ENCODE results near the gene MAU2.

The MAU2 gene

DNA sequence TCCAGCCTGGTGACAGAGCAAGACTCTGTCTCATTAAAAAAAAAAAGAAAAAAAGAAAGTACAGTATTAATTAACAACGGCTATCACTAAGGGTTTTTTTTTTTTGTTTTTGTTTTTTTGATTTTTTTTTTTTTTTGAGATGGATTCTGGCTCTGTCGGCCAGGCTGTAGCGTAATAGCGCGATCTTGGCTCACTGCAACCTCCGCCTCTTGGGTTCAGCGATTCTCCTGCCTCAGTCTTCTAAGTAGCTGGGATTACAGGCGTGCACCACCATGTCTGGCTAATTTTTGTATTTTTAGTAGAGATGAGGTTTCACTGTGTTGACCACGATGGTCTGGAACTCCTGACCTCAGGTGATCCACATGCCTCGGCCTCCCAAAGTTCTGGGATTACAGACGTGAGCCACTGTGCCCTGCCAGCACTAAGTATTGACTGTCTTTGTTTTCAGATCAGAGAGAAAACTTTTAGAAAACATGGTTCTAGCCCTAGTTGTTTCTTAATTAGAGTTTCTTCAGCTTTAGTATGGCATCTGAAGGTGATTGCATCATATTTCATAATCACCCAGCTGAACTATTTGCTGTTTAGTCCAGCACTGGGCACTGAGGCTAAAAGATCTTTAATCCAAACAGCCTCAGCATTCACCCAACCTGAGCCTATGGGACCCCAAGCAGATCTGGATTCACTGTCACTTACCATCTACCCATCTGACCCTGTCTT, 82.2 kb downstream of the MAU2 start:
- no peak overlapping the region for H3K4me3 ChIP-seq (ENCODE audit: low read depth, low read length)
- ChIA-PET CTCF (interaction anchor here (0.9 to 2.0 kb wide), 3 partner anchors 56 to 88 kb away, joined by 3 to 11 read pairs (median 3); no protein-coding TSS in a partner anchor), POLR2A (interaction anchor here (0.8 kb wide), 1 partner anchor 17 kb away, joined by 3 read pairs; no protein-coding TSS in a partner anchor)
- TF ChIP-seq, protein P1, sequence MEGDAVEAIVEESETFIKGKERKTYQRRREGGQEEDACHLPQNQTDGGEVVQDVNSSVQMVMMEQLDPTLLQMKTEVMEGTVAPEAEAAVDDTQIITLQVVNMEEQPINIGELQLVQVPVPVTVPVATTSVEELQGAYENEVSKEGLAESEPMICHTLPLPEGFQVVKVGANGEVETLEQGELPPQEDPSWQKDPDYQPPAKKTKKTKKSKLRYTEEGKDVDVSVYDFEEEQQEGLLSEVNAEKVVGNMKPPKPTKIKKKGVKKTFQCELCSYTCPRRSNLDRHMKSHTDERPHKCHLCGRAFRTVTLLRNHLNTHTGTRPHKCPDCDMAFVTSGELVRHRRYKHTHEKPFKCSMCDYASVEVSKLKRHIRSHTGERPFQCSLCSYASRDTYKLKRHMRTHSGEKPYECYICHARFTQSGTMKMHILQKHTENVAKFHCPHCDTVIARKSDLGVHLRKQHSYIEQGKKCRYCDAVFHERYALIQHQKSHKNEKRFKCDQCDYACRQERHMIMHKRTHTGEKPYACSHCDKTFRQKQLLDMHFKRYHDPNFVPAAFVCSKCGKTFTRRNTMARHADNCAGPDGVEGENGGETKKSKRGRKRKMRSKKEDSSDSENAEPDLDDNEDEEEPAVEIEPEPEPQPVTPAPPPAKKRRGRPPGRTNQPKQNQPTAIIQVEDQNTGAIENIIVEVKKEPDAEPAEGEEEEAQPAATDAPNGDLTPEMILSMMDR (IDR thresholded peaks at IDR 0.05; ENCODE audit: insufficient read depth, low read length, missing control alignments), result no peak
- no peak for DNase-seq (ENCODE audit: low read depth, low spot score)

DNA sequence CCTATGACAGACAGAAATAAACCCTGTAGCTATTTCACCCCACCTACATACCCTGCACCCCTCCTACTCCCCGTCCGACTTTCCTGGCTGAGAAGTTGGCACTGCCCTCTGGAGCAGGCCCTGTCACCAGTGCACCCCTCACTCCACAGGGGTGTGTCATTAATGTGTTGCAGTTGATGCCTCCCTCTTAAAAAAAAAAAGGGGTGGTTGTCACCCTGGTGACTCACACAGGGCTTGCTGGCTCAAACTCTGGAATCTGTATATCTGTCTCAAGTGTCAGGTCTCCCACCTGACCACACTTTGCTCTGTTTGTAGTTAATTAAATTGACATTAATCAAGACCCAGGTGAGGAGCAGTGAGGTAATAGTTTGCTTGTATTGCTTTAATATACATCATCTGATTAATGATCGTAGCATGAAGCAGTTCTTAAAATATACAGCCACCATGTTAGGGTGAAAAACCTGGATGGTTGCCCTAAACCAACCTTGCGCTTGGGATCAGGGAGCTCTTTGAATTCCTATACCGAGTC, 82.8 kb downstream of the MAU2 start:
- ChIA-PET CTCF (interaction anchor here (0.6 to 2.0 kb wide), 6 partner anchors 9 to 87 kb away, joined by 3 to 11 read pairs (median 4); no protein-coding TSS in a partner anchor), POLR2A (interaction anchor here (0.8 kb wide), 1 partner anchor 18 kb away, joined by 3 read pairs; no protein-coding TSS in a partner anchor)
- H3K4me3 ChIP-seq (ENCODE audit: low read depth, low read length), result no peak overlapping the region
- DNase-seq (ENCODE audit: low read depth, low spot score), result no peak
- TF ChIP-seq, protein P1 (IDR thresholded peaks at IDR 0.05; ENCODE audit: insufficient read depth, low read length, missing control alignments), result no peak

DNA sequence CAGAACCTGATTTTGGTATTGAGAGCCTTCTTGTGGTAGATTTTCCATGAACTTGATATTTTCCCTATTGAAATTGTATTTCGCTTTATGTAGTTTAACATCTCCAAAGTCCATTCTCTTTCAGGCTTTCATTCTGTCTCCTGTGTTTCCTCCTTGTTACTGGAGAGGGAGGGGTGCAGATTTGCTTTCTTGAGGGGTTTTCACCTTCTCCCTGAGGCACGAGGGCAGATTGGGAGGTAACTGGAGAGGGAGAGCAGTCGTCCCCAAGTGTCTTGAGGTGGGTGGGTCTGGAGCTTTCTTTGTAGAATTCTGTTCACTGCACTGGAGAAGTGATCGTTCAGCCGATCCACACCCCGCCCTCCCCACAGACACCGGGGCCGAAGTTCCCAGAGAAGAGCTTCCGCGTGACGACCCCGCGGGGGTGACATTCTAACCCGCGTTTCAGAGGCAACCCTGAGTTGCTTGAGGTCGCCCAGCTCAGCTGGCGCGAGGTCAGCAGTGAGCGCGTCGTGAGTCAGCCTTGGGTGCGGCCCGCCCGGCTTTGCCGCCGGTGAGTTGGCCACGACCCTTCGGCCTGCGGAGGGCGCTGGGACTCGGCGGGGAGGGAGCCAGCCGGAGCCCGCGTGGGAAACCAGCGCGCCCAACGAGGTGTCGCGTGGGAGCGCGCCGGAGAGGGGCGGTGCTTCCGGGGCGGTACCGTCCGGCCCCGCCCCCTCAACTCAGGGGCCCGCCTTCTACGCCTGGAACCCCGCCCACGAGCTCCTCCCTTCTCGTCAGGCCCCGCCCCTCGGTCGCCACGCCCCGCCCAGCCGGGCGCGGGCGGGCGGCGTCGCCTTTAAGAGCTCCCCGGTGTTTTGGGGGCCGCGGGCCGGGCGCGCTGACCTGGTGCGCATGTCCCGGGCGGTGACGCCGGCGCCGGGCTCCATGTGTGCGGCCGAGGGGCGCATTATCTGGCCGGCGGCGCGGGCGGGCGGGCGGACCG, 84.5 kb downstream of the MAU2 start, which contains the start of gene GATAD2A:
Gene GATAD2A, plus strand, starts transcription at position 797 of the 982 bp plus-strand sequence. CDS start 59,671 bp downstream, outside the sequence.
- TF ChIP-seq, protein P1 (IDR thresholded peaks at IDR 0.05; ENCODE audit: insufficient read depth, low read length, missing control alignments), result peak; percentile 48
- POLR2A ChIA-PET, result interaction anchor here (0.5 to 1.2 kb wide), 8 partner anchors 9 to 85 kb away, joined by 3 to 9 read pairs (median 5); no protein-coding TSS in a partner anchor
- peak within 1 kb of the TSS; percentile 75 for H3K4me3 ChIP-seq (ENCODE audit: low read depth, low read length)
- CTCF ChIA-PET, result interaction anchor here (0.6 to 6.0 kb wide), 11 partner anchors 9 to 111 kb away, joined by 3 to 41 read pairs (median 5); partner anchors contain the start of gene NDUFA13
- DNase-seq (ENCODE audit: low read depth, low spot score), result no peak

DNA sequence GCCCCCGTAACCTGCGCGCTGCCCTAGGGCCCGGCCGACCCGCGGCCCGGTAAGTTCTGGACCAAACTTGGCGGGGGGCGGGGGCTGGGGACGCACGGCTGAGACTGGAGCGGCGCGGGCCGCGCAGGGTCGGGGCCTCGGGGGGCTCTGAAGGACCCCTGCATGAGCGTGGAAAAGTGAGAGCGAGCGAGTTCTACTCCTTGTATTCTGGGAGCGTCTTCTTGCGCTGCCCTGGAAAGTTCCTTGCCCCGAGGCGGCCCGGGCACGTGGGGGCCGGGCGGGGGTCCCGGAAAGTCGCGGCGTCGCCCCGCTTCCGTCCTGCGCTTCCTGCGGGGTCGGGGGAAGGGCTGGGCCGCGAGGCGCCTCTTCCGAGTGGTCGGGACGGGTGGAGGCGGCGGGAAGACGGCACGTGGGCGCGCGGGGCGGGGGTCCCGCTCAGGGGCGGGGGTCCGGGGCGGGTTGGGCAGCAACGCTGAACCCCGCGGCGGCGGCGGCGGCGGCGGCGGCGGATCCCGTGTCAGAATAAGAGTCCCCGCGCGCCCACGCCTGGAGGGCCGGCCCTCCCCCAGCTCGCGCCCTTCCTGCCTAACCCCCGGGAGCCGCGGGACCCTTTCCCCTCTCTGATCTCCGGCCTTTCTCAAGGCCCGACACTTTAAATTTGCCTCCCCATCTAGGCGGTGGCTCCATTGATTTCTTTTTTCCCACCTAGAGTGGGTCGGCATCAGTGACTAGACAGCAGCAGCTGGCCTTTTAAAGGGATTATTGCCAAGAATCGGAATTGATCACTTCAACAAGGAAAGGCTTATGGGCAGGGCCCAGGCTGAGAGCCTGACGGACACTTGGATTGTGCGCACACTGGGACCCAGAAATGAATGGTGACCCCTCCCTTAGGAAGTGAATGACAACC, 85.6 kb downstream of the MAU2 start:
- peak overlapping the region; percentile 75 for H3K4me3 ChIP-seq (ENCODE audit: low read depth, low read length)
- DNase-seq (ENCODE audit: low read depth, low spot score), result no peak
- ChIA-PET POLR2A (interaction anchor here (0.9 to 1.3 kb wide), 4 partner anchors 11 to 84 kb away, joined by 4 to 5 read pairs (median 5); no protein-coding TSS in a partner anchor), CTCF (interaction anchor here (1.1 to 6.0 kb wide), 9 partner anchors 10 to 110 kb away, joined by 4 to 41 read pairs (median 7); partner anchors contain the start of gene NDUFA13)
- TF ChIP-seq, protein P1 (IDR thresholded peaks at IDR 0.05; ENCODE audit: insufficient read depth, low read length, missing control alignments), result no peak

All from AG04449 (cell line).